GM12878 (cell line): ENCODE results near the gene EIF1AD. TPM values are rescaled to one million over a fixed set of nuclear protein-coding genes. Genes with fewer than 3 reads are reported as not detected.

Experiments used
- ATAC-seq: fragments of 200-7000 bp; cut with Tn5 transposase; 3 replicates; pipeline ENCODE4 v1.9.1; 2020; ENCODE audit warnings: mild to moderate bottlenecking, moderate library complexity
- BruUV-seq: library from RNA; stranded (reverse); fragments of 400-500 nt; replicated peaks from 2 replicates; lab custom pipeline; 2021; lab: Mats Ljungman, UMichigan
- CTCF ChIA-PET: fragments of 300-600 bp; sonication (Branson Sonifier 250); formaldehyde crosslinking; extraction: SDS; loops from one replicate; lab custom pipeline; 2021; ENCODE audit warnings: inconsistent platforms; lab: Yijun Ruan, JAX
- POLR2A ChIA-PET: fragments of 350-600 bp; formaldehyde crosslinking; extraction: SDS; loops from one replicate; lab custom pipeline; 2021; ENCODE audit warnings: inconsistent platforms; lab: Charles Lee
- RAD21 ChIA-PET: fragments of 300-600 bp; sonication (Branson Sonifier 250); formaldehyde crosslinking; loops from one replicate; lab custom pipeline; 2023; ENCODE audit warnings: antibody characterized with exemption; ENCODE audit not compliant: unreplicated experiment; lab: Charles Lee
- SMC1A ChIA-PET: fragments of 300-600 bp; sonication (Branson Sonifier 250); formaldehyde crosslinking; loops from one replicate; lab custom pipeline; 2023; ENCODE audit not compliant: unreplicated experiment, uncharacterized antibody; lab: Charles Lee
- DNase-seq: peaks from one replicate; pipeline ENCODE4 v3.0.0-alpha.2; 2011; ENCODE audit warnings: low read depth, low spot score
- FAIRE-seq: peaks from 3 replicates; lab custom pipeline; 2011; peaks lifted over from hg19 to GRCh38; lab: Jason Lieb, UNC
- H2AFZ ChIP-seq: 2 replicates; pipeline ENCODE4 v1.6.0; 2011; ENCODE audit warnings: low read depth, low read length, control low read depth; ENCODE audit not compliant: control insufficient read depth
- H3K27ac ChIP-seq: 2 replicates; pipeline ENCODE4 v1.5.1; 2011; ENCODE audit warnings: control low read depth; ENCODE audit not compliant: control insufficient read depth, insufficient read depth
- H3K27me3 ChIP-seq, 2 experiments: replicated peaks in 1 of 2; 2 replicates each; pipeline versions ENCODE4 v1.6.0 to v1.6.1; 2011; ENCODE audit warnings: low read length in 1 of 2; ENCODE audit not compliant: control insufficient read depth in 2 of 2, insufficient read depth in 2 of 2
- H3K36me3 ChIP-seq, 2 experiments: 2 replicates each; pipeline ENCODE4 v1.5.1; 2011; ENCODE audit warnings: low read length in 1 of 2; ENCODE audit not compliant: control insufficient read depth in 2 of 2, insufficient read depth in 2 of 2
- H3K4me1 ChIP-seq: 2 replicates; pipeline ENCODE4 v1.6.1; 2011; ENCODE audit warnings: mild to moderate bottlenecking, low read length, moderate library complexity, mixed read lengths; ENCODE audit not compliant: control insufficient read depth, insufficient read depth
- H3K4me2 ChIP-seq: 2 replicates; pipeline ENCODE4 v1.6.0; 2011; ENCODE audit warnings: control low read depth; ENCODE audit not compliant: control insufficient read depth, insufficient read depth
- H3K4me3 ChIP-seq: fragments of 200-600 bp; sonication (generic); 2 replicates; pipeline ENCODE4 v1.5.1; 2016
- H3K79me2 ChIP-seq: 2 replicates; pipeline ENCODE4 v1.6.0; 2011; ENCODE audit warnings: low read length; ENCODE audit not compliant: control insufficient read depth, insufficient read depth
- H3K9ac ChIP-seq: 2 replicates; pipeline ENCODE4 v1.8.0; 2011; ENCODE audit warnings: low read length, control low read depth, mixed read lengths; ENCODE audit not compliant: control insufficient read depth, insufficient read depth
- H3K9me3 ChIP-seq: replicated peaks from 3 replicates; pipeline ENCODE4 v1.5.1; 2011; ENCODE audit warnings: mild to moderate bottlenecking, low read length; ENCODE audit not compliant: control insufficient read depth, insufficient read depth
- H4K20me1 ChIP-seq: 2 replicates; pipeline ENCODE4 v1.6.0; 2011; ENCODE audit not compliant: control insufficient read depth, insufficient read depth
- CBFB ChIP-seq: IDR thresholded peaks from 2 replicates; pipeline ENCODE4 v1.6.1; 2016; ENCODE audit warnings: antibody characterized with exemption, low read depth
- CBX5 ChIP-seq: sonication (generic); IDR thresholded peaks from 2 replicates; pipeline ENCODE4 v1.6.1; 2016; ENCODE audit warnings: low read depth, moderate library complexity, mild to moderate bottlenecking, inconsistent platforms
- CEBPB ChIP-seq, 2 experiments: fragments of 150-350 bp in 1 of 2; IDR thresholded peaks; 2 replicates each; pipeline ENCODE4 v1.6.1; 2012 to 2014; ENCODE audit warnings: low read depth in 2 of 2, low read length in 2 of 2, borderline replicate concordance in 1 of 2, inconsistent platforms in 1 of 2
- EGR1 ChIP-seq, 2 experiments: IDR thresholded peaks; 1 replicate in 1 of 2; 2 replicates in 1 of 2; pipeline ENCODE4 v1.6.1; 2011 to 2012; ENCODE audit warnings: low read depth in 2 of 2, low read length in 2 of 2, borderline replicate concordance in 1 of 2, mild to moderate bottlenecking in 1 of 2, moderate library complexity in 1 of 2
- LARP7 ChIP-seq: fragments of 450-650 bp; IDR thresholded peaks from 2 replicates; pipeline ENCODE4 v1.6.1; 2017; ENCODE audit warnings: mild to moderate bottlenecking
- MYB ChIP-seq: fragments of 150-350 bp; IDR thresholded peaks from 2 replicates; pipeline ENCODE4 v1.6.1; 2014; ENCODE audit warnings: mild to moderate bottlenecking, low read depth, low read length, borderline replicate concordance
- NFXL1 ChIP-seq: fragments of 450-650 bp; IDR thresholded peaks from 2 replicates; pipeline ENCODE4 v1.6.1; 2017; ENCODE audit warnings: antibody characterized with exemption, mild to moderate bottlenecking, borderline replicate concordance
- SMAD1 ChIP-seq: fragments of 450-650 bp; IDR thresholded peaks from 2 replicates; pipeline ENCODE4 v1.6.1; 2018; ENCODE audit warnings: mild to moderate bottlenecking, low read depth; ENCODE audit not compliant: partially characterized antibody
- SUPT20H ChIP-seq: IDR thresholded peaks from 2 replicates; pipeline ENCODE4 v1.6.1; 2011; ENCODE audit warnings: low read depth, mild to moderate bottlenecking, low read length, moderate library complexity, borderline replicate concordance; ENCODE audit not compliant: control insufficient read depth
- ZBTB33 ChIP-seq: fragments of 450-650 bp; IDR thresholded peaks from 2 replicates; pipeline ENCODE4 v1.6.1; 2017; ENCODE audit warnings: mild to moderate bottlenecking
- ZBTB40 ChIP-seq: fragments of 450-650 bp; IDR thresholded peaks from 2 replicates; pipeline ENCODE4 v1.6.1; 2016; ENCODE audit warnings: mild to moderate bottlenecking, moderate library complexity, borderline replicate concordance
- ZNF24 ChIP-seq: fragments of 450-650 bp; IDR thresholded peaks from 2 replicates; pipeline ENCODE4 v1.6.1; 2017; ENCODE audit warnings: antibody characterized with exemption, mild to moderate bottlenecking
- WGBS: methylation state at CpG from one replicate; pipeline ENCODE4 v1.1.6; 2016; ENCODE audit warnings: low lambda C conversion rate; ENCODE audit not compliant: insufficient replicate concordance, insufficient coverage; ENCODE audit errors: missing lambda C conversion rate; 5-methylcytosine and 5-hydroxymethylcytosine counted together
- in situ Hi-C: fragments of 300-500 bp; cut with MboI; formaldehyde crosslinking; loops from 9 replicates; pipeline ENCODE4 v1.14.3; 2018; ENCODE audit warnings: mixed read lengths
- intact Hi-C: fragments of 100-400 bp; cut with micrococcal nuclease; formaldehyde crosslinking; loops from one replicate; pipeline ENCODE4 v1.14.2; 2022; ENCODE audit not compliant: unreplicated experiment
- polyA plus RNA-seq, 11 experiments: library from polyadenylated mRNA; depleted of rRNA in 4 of 11; unstranded in 6 of 11; stranded (reverse) in 5 of 11; fragments of >200 nt; fragmentation: Nextera tagmentation in 4 of 11; fragmentation: Illumina TruSeq in 1 of 11; extraction: Ambion mirVana in 4 of 11; extraction: Trizol in 1 of 11; gene quantifications; 1 replicate in 1 of 11; 2 replicates in 10 of 11; pipeline versions ENCODE4 v1.2.1 to v1.2.3, GENCODE V29; 2011 to 2016; ENCODE audit warnings: inconsistent platforms in 2 of 11, missing spikeins in 2 of 11, low read depth in 1 of 11
- total RNA-seq, 4 experiments: library from RNA; depleted of rRNA in 3 of 4; stranded (reverse); fragments of >200 nt in 3 of 4; fragmentation: Illumina TruSeq in 1 of 4; extraction: Trizol in 1 of 4; gene quantifications; 2 replicates each; pipeline versions ENCODE4 v1.2.1 to v1.2.3, GENCODE V29; 2013 to 2021

EIF1AD gene
- total and polyA plus RNA-seq, 10 of the 15 experiments (the other 5 are each of a cell fraction or from before 2014, with no cell fraction given) = 31.6 to 56.8 (median 39.5) TPM

- TF ChIP-seq ZBTB40 = no peak
- no peak for TF ChIP-seq MYB
- no peak for TF ChIP-seq EGR1 (IDR thresholded peaks at IDR 0.05; ENCODE audit: borderline replicate concordance in 1 of 2, low read depth in 2 of 2, low read length in 2 of 2)
- TF ChIP-seq CBX5 = no peak
- no peak for TF ChIP-seq SUPT20H
- no peak for TF ChIP-seq NFXL1
- TF ChIP-seq CEBPB (IDR thresholded peaks at IDR 0.05; ENCODE audit: borderline replicate concordance in 1 of 2, low read depth in 2 of 2, low read length in 2 of 2) = no peak
Observed at GRCh38 chr11:65947133-65947532, 54.8 kb downstream of the EIF1AD start (continued).

- TF ChIP-seq LARP7 = no peak
- TF ChIP-seq SMAD1 = no peak
- no peak for TF ChIP-seq CBFB
- TF ChIP-seq ZNF24 = no peak
- no peak for TF ChIP-seq ZBTB33
- ATAC-seq (no peak), FAIRE-seq (no peak), DNase-seq (no peak)
- H2AFZ ChIP-seq = no peak overlapping the region
- ChIA-PET POLR2A (no interaction called here), SMC1A (no interaction called here), CTCF (no interaction called here), RAD21 (no interaction called here)
- no TSS peak for BruUV-seq
- no peak overlapping the region for H3K27ac ChIP-seq
- 25% methylated on average over 4 of the region's 4 CpGs for WGBS
- H3K4me1 ChIP-seq = peaks cover 2% of the 10 kb centered on the region
- in situ Hi-C loops = no loop called here
- intact Hi-C loops = no loop called here
- H3K9ac ChIP-seq = no peak overlapping the region
- H3K27me3 ChIP-seq = no peaks in the 10 kb centered on the region
- H3K9me3 ChIP-seq = no peaks in the 10 kb centered on the region
- H3K4me3 ChIP-seq = no peak overlapping the region
- H3K4me2 ChIP-seq = no peak overlapping the region
- H4K20me1 ChIP-seq = no peaks in the 10 kb centered on the region
- no peaks in the 10 kb centered on the region for H3K36me3 ChIP-seq
- H3K79me2 ChIP-seq = no peaks in the 10 kb centered on the region
Observed at GRCh38 chr11:65946655-65947054, 55.3 kb downstream of the EIF1AD start.
